ENCODE results near the gene RIMBP2.

DNA sequence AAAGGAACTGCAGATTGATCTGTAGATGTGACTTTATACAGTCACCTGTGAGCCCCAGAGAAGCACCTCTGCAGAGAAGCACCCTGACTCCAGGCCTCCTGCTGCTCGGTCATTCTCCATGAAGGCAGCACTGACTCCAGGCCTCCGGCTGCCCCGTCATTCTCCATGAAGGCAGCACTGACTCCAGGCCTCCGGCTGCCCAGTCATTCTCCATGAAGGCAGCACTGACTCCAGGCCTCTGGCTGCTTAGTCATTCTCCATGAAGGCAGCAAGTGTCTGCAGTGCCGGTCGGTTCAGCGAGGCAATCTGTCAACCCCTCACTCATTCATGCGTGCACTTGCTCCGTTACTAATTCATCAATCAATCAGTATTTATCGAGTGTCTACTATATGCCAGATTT is 218.1 kb downstream of the RIMBP2 start:
- TF ChIP-seq, protein P1, sequence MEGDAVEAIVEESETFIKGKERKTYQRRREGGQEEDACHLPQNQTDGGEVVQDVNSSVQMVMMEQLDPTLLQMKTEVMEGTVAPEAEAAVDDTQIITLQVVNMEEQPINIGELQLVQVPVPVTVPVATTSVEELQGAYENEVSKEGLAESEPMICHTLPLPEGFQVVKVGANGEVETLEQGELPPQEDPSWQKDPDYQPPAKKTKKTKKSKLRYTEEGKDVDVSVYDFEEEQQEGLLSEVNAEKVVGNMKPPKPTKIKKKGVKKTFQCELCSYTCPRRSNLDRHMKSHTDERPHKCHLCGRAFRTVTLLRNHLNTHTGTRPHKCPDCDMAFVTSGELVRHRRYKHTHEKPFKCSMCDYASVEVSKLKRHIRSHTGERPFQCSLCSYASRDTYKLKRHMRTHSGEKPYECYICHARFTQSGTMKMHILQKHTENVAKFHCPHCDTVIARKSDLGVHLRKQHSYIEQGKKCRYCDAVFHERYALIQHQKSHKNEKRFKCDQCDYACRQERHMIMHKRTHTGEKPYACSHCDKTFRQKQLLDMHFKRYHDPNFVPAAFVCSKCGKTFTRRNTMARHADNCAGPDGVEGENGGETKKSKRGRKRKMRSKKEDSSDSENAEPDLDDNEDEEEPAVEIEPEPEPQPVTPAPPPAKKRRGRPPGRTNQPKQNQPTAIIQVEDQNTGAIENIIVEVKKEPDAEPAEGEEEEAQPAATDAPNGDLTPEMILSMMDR (IDR thresholded peaks at IDR 0.05; ENCODE audit: low read depth, low read length), result no peak
- no peak for TF ChIP-seq EZH2phosphoT487 (IDR thresholded peaks at IDR 0.05; ENCODE audit: low read depth)

All from OCI-LY3 (cell line).